ENCODE results near the gene ANKRD28. TPM values are rescaled to one million over a fixed set of nuclear protein-coding genes. Genes with fewer than 3 reads are reported as not detected.

The ANKRD28 gene
- total RNA-seq, 4 donors from 2014 or later = 26.8 to 55.9 (median 43.6) TPM

GRCh38 chr3:15665510-15666150, 132.1 kb downstream of the ANKRD28 start:
- Histone ChIP-seq H3K4me3 (no peak overlapping the region), H3K4me1 (peaks cover 0 to 13% (median 6%) of the 10 kb centered on the region in 3 donors), H3K27ac (no peak overlapping the region), H3K36me3 (peaks cover 0 to 19% of the 10 kb centered on the region in 2 donors), H3K9me3 (no peaks in the 10 kb centered on the region), H3K27me3 (no peaks in the 10 kb centered on the region)
- TF ChIP-seq POLR2A (IDR thresholded peaks at IDR 0.05) (no peak), POLR2AphosphoS5 (IDR thresholded peaks at IDR 0.05) (no peak), EP300 (IDR thresholded peaks at IDR 0.05) (no peak), CTCF (IDR thresholded peaks at IDR 0.05) (no peak)
- WGBS, 2 donors (ENCODE audit: low coverage in 1 of 2) = 93 to 95% methylated on average over 3 to 4 of the region's 5 CpGs
- no peak for ATAC-seq

GRCh38 chr3:15664144-15664543, 133.6 kb downstream of the ANKRD28 start:
- H3K4me1 ChIP-seq = peaks cover 0 to 3% (median under 1%) of the 10 kb centered on the region in 3 donors
- no peaks in the 10 kb centered on the region for H3K27me3 ChIP-seq
- TF ChIP-seq POLR2AphosphoS5 (IDR thresholded peaks at IDR 0.05) (no peak), POLR2A (IDR thresholded peaks at IDR 0.05) (no peak), EP300 (IDR thresholded peaks at IDR 0.05) (no peak), CTCF (IDR thresholded peaks at IDR 0.05) (no peak)
- no peak overlapping the region for H3K4me3 ChIP-seq
- WGBS, 2 donors (ENCODE audit: low coverage in 1 of 2) = 55 to 75% methylated on average over 1 of the region's 1 CpG
- H3K27ac ChIP-seq = peak overlapping the region in 2 of 4 donors; percentile 42 to 53
- ATAC-seq = no peak
- no peaks in the 10 kb centered on the region for H3K9me3 ChIP-seq
- H3K36me3 ChIP-seq = peaks cover 0 to 13% of the 10 kb centered on the region in 2 donors

GRCh38 chr3:15660055-15660935, 137.5 kb downstream of the ANKRD28 start:
- Histone ChIP-seq H3K4me1 (peaks cover 0 to 3% (median 0%) of the 10 kb centered on the region in 3 donors), H3K9me3 (peaks cover 0 to 22% (median 0%) of the 10 kb centered on the region in 3 donors), H3K36me3 (no peaks in the 10 kb centered on the region), H3K27ac (no peak overlapping the region), H3K27me3 (no peaks in the 10 kb centered on the region), H3K4me3 (no peak overlapping the region)
- ATAC-seq = no peak
- TF ChIP-seq POLR2AphosphoS5 (IDR thresholded peaks at IDR 0.05) = no peak
- WGBS, 2 donors (ENCODE audit: low coverage in 1 of 2) = 75 to 88% methylated on average over 6 to 7 of the region's 7 CpGs

DNA sequence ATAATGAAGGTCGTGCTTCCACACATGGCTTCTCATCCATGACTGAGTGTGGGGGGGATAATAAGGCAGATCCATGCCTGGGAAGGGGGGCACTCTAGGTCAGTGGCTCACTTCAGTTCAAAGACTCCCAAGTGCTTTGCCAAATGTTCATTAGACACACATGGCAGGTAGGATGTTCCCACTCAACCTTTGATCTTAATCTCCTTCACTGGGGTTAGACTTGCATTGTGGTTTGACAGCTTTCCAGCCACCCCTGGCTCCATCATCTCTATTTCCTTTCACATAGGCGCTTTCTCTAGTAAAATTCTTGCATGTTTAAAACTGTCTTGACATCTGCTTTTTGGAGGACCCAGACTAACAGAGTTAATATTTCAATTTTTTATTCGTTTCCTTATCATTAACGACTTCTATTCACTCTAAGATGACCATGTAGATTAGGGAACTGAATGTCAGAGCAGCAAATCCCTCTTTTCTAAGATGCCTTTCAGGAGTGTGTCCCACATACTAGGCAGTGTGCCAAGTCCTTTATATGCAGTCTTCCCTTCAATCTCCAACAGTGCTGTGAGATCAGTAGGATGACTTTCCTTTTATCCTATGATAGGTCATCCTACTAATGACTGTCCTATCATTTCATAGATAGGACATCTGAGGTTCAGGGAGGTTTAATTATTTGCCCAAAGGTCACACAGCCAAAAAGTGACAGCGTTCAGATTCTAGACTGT, 138.4 kb downstream of the ANKRD28 start:
- Histone ChIP-seq H3K27ac (no peak overlapping the region), H3K9me3 (peaks cover 0 to 26% (median 0%) of the 10 kb centered on the region in 3 donors), H3K27me3 (no peaks in the 10 kb centered on the region), H3K4me1 (peaks cover 0 to 4% (median 1%) of the 10 kb centered on the region in 3 donors), H3K4me3 (no peak overlapping the region), H3K36me3 (no peaks in the 10 kb centered on the region)
- WGBS, 2 donors (ENCODE audit: low coverage in 1 of 2) = 69 to 83% methylated on average over 4 to 5 of the region's 5 CpGs
- no peak for ATAC-seq
- TF ChIP-seq POLR2AphosphoS5 (IDR thresholded peaks at IDR 0.05) (no peak), EP300 (IDR thresholded peaks at IDR 0.05) (no peak), POLR2A (IDR thresholded peaks at IDR 0.05) (no peak), CTCF (IDR thresholded peaks at IDR 0.05) (no peak)

GRCh38 chr3:15657016-15657415, 140.8 kb downstream of the ANKRD28 start:
- ATAC-seq = no peak
- no peaks in the 10 kb centered on the region for H3K36me3 ChIP-seq
- peaks cover 0 to 26% (median 0%) of the 10 kb centered on the region in 3 donors for H3K9me3 ChIP-seq
- H3K27me3 ChIP-seq = no peaks in the 10 kb centered on the region
- H3K27ac ChIP-seq = no peak overlapping the region
- H3K4me3 ChIP-seq = no peak overlapping the region
- peaks cover 0 to 19% (median 0%) of the 10 kb centered on the region in 3 donors for H3K4me1 ChIP-seq
- TF ChIP-seq CTCF (IDR thresholded peaks at IDR 0.05) (no peak), POLR2A (IDR thresholded peaks at IDR 0.05) (no peak), POLR2AphosphoS5 (IDR thresholded peaks at IDR 0.05) (no peak), EP300 (IDR thresholded peaks at IDR 0.05) (no peak)
